Renal pelvis (tissue), 4 donors: Measurements from ENCODE around the gene PLCG2. TPM values are rescaled to one million over a fixed set of nuclear protein-coding genes. Genes with fewer than 3 reads are reported as not detected.
"Not testable (repeated sequence)": the region's sequence is repeated elsewhere in the genome, so short reads cannot be mapped to it uniquely, and the experiment has no call there.

ENCODE experiments used
- DNase-seq: peaks from one replicate; pipeline ENCODE4 v3.0.0-alpha.2; 2013
- polyA plus RNA-seq, 3 donors: library from polyadenylated mRNA; unstranded; fragments of 120-200 nt; gene quantifications; one replicate each; pipeline ENCODE4 v1.2.1, GENCODE V29; 2013; ENCODE audit not compliant: insufficient read length in 3 of 3

The PLCG2 gene
- polyA plus RNA-seq, 3 donors, result 32.7 to 67.4 (median 37.9) TPM

- DNase-seq, result no peak
Observed at GRCh38 chr16:81936209-81937000, 157.3 kb downstream of the PLCG2 start.

GRCh38 chr16:81937305-81938038 lies 158.4 kb downstream of the PLCG2 start:
- no peak for DNase-seq

GRCh38 chr16:81938326-81939163 lies 159.5 kb downstream of the PLCG2 start:
- DNase-seq, result no peak

GRCh38 chr16:81939164-81940056 lies 160.3 kb downstream of the PLCG2 start:
- no peak for DNase-seq

- DNase-seq, result peak; percentile 35
Observed at GRCh38 chr16:81940781-81941560, 161.9 kb downstream of the PLCG2 start.

GRCh38 chr16:81942007-81942601 lies 163.0 kb downstream of the PLCG2 start:
- no peak for DNase-seq

GRCh38 chr16:81945665-81946064 lies 166.6 kb downstream of the PLCG2 start:
- DNase-seq, result no peak

GRCh38 chr16:81946206-81946605 lies 167.1 kb downstream of the PLCG2 start:
- DNase-seq, result no peak

GRCh38 chr16:81951564-81951963 lies 172.5 kb downstream of the PLCG2 start:
- no peak for DNase-seq

GRCh38 chr16:81956213-81956948 lies 177.3 kb downstream of the PLCG2 start:
- no peak for DNase-seq

- no peak for DNase-seq
Observed at GRCh38 chr16:81964808-81965207, 185.7 kb downstream of the PLCG2 start.

GRCh38 chr16:81967358-81967757 lies 188.3 kb downstream of the PLCG2 start:
- no peak for DNase-seq

GRCh38 chr16:81971853-81972252 lies 192.8 kb downstream of the PLCG2 start:
- DNase-seq, result no peak

GRCh38 chr16:81973737-81974136 lies 194.6 kb downstream of the PLCG2 start:
- no peak for DNase-seq

- DNase-seq, result no peak
Observed at GRCh38 chr16:81975637-81976036, 196.5 kb downstream of the PLCG2 start.

GRCh38 chr16:81977335-81977942 lies 198.3 kb downstream of the PLCG2 start:
- not testable (repeated sequence) for DNase-seq

GRCh38 chr16:81987121-81987520 lies 208.0 kb downstream of the PLCG2 start:
- no peak for DNase-seq

- DNase-seq, result no peak
Observed at GRCh38 chr16:81987706-81988105, 208.6 kb downstream of the PLCG2 start.

GRCh38 chr16:81992859-81993258 lies 213.8 kb downstream of the PLCG2 start:
- no peak for DNase-seq
